ENCODE results near the gene SOS1.

The SOS1 gene

GRCh38 chr2:38948387-38948882 lies 172.4 kb downstream of the SOS1 start:
- no peak overlapping the region for H3K4me3 ChIP-seq (ENCODE audit: low read depth, low read length)
- DNase-seq (ENCODE audit: low read depth) = no peak
- no peak for TF ChIP-seq CTCF (IDR thresholded peaks at IDR 0.05; ENCODE audit: low read depth, low read length, missing control alignments)

- TF ChIP-seq CTCF (IDR thresholded peaks at IDR 0.05; ENCODE audit: low read depth, low read length, missing control alignments) = peak; percentile 76
- peak; percentile 44 for DNase-seq (ENCODE audit: low read depth)
- H3K4me3 ChIP-seq (ENCODE audit: low read depth, low read length) = no peak overlapping the region
These were observed 173.3 kb downstream of the SOS1 start for GRCh38 chr2:38947241-38948239.

- no peak overlapping the region for H3K4me3 ChIP-seq (ENCODE audit: low read depth, low read length)
- DNase-seq (ENCODE audit: low read depth) = no peak
- TF ChIP-seq CTCF (IDR thresholded peaks at IDR 0.05; ENCODE audit: low read depth, low read length, missing control alignments) = no peak
These were observed 174.9 kb downstream of the SOS1 start for GRCh38 chr2:38945911-38946310.

GRCh38 chr2:38945372-38945771 lies 175.5 kb downstream of the SOS1 start:
- no peak for TF ChIP-seq CTCF (IDR thresholded peaks at IDR 0.05; ENCODE audit: low read depth, low read length, missing control alignments)
- no peak for DNase-seq (ENCODE audit: low read depth)

GRCh38 chr2:38943784-38944183 lies 177.1 kb downstream of the SOS1 start:
- H3K4me3 ChIP-seq (ENCODE audit: low read depth, low read length) = no peak overlapping the region
- TF ChIP-seq CTCF (IDR thresholded peaks at IDR 0.05; ENCODE audit: low read depth, low read length, missing control alignments) = no peak
- no peak for DNase-seq (ENCODE audit: low read depth)

More at GRCh38 chr2:38945372-38945771, 175.5 kb downstream of the SOS1 start:
- no peak overlapping the region for H3K4me3 ChIP-seq (ENCODE audit: low read depth, low read length)

GRCh38 chr2:38940746-38941145 lies 180.1 kb downstream of the SOS1 start:
- no peak for DNase-seq (ENCODE audit: low read depth)
- H3K4me3 ChIP-seq (ENCODE audit: low read depth, low read length) = no peak overlapping the region
- no peak for TF ChIP-seq CTCF (IDR thresholded peaks at IDR 0.05; ENCODE audit: low read depth, low read length, missing control alignments)
